Measurements from ENCODE around the gene SLC39A7.

The SLC39A7 gene

DNA sequence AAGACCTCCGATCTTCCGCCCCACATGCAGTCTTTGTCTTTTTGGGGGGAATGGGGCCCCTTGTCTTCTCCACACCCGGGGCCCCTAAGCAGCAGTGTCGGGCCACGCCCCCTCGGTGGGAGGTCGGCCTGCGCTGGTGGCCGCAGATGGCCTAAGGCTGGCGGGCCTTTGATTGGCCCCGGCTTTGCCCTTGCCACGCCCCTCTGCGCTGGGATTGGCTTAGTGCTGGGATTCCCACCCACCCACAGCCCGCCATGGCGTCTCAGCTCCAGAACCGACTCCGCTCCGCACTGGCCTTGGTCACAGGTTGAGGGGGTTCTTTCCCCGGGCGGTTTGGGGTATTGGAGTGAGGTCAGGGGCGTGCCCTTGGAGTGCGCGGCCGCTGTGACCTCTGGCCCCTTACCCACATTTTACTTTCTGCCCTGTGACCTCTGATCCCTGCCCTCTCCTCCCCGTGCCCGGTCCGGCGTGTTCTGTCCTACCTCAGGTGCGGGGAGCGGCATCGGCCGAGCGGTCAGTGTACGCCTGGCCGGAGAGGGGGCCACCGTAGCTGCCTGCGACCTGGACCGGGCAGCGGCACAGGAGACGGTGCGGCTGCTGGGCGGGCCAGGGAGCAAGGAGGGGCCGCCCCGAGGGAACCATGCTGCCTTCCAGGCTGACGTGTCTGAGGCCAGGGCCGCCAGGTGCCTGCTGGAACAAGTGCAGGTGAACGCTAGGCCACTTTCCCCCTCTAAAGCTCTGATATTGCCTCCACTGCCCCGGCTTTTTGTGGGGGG is 3.9 kb downstream of the SLC39A7 start, which contains the start of gene HSD17B8:
TSS of gene HSD17B8 (plus strand) at position 241 of the 776 bp plus-strand sequence. CDS start at position 255, 14 bp downstream.
- Histone ChIP-seq H4K8ac (ENCODE audit: low read depth, low read length) (no peak within 1 kb of the TSS), H2AK5ac (ENCODE audit: low read length) (no peak within 1 kb of the TSS), H3K9ac (ENCODE audit: low read length) (peak within 1 kb of the TSS; percentile 86), H3K36me3 (ENCODE audit: control insufficient read depth, insufficient read depth, low read length) (peaks cover 12% of the 10 kb centered on the region), H3K27me3 (ENCODE audit: insufficient read depth, low read length, poor library complexity) (no peaks in the 10 kb centered on the region), H3K27ac (ENCODE audit: low read depth, low read length) (no peak within 1 kb of the TSS), H3K4me1 (ENCODE audit: control insufficient read depth, low read depth, low read length) (peaks cover 15% of the 10 kb centered on the region), H3K79me1 (ENCODE audit: low read length) (peaks cover 22% of the 10 kb centered on the region), H3K18ac (ENCODE audit: low read length) (no peak within 1 kb of the TSS), H4K5ac (ENCODE audit: low read length) (no peak within 1 kb of the TSS), H3K23ac (ENCODE audit: low read length) (peak within 1 kb of the TSS; percentile 37), H3K56ac (ENCODE audit: low read length) (peak within 1 kb of the TSS; percentile 92), H2BK15ac (replicated peaks; ENCODE audit: low read depth) (no peak within 1 kb of the TSS), H3K4ac (ENCODE audit: low read depth, low read length) (no peak within 1 kb of the TSS), H2BK5ac (ENCODE audit: low read length) (peak within 1 kb of the TSS; percentile 37), H2BK120ac (ENCODE audit: low read depth, low read length) (no peak within 1 kb of the TSS), H3K4me3 (ENCODE audit: low read length) (peak within 1 kb of the TSS; percentile 85), H3K4me2 (ENCODE audit: low read length) (peak within 1 kb of the TSS; percentile 77), H3K79me2 (ENCODE audit: control insufficient read depth, insufficient read depth, low read length) (peaks cover 19% of the 10 kb centered on the region)
- peak; percentile 95 for DNase-seq
- WGBS (ENCODE audit: extremely low coverage, insufficient coverage, low lambda C conversion rate) = no CpG with 5 or more reads among the region's 48 CpGs

DNA sequence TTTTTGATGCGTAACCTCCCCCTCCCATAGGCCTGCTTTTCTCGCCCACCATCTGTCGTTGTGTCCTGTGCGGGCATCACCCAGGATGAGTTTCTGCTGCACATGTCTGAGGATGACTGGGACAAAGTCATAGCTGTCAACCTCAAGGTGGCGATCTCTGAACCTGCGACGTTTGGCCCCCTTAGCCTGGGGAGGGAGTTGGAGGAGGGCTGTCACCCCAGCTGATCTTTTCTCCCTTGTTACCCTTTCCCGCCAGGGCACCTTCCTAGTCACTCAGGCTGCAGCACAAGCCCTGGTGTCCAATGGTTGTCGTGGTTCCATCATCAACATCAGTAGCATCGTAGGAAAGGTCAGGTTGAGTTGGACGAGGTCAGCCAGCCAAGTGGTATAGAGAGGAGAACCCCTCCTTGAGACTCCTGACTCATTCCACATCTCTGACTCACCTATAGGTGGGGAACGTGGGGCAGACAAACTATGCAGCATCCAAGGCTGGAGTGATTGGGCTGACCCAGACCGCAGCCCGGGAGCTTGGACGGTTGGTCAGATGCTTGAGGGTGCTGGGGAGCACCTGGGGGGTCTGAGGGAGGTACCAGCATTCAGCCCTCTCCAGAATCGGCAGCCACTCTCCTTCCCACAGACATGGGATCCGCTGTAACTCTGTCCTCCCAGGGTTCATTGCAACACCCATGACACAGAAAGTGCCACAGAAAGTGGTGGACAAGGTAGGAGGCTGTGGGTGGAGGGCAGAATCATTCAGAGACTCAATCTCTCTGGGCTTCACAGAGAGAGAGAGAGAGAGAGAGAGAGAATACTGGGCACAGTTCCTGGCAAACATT is 4.7 kb downstream of the SLC39A7 start:
- Histone ChIP-seq H4K8ac (ENCODE audit: low read depth, low read length) (no peak overlapping the region), H3K23ac (ENCODE audit: low read length) (no peak overlapping the region), H4K5ac (ENCODE audit: low read length) (no peak overlapping the region), H2BK120ac (ENCODE audit: low read depth, low read length) (no peak overlapping the region), H3K4me3 (ENCODE audit: low read length) (no peak overlapping the region), H3K4ac (ENCODE audit: low read depth, low read length) (no peak overlapping the region), H3K27ac (ENCODE audit: low read depth, low read length) (no peak overlapping the region), H3K27me3 (ENCODE audit: insufficient read depth, low read length, poor library complexity) (no peaks in the 10 kb centered on the region), H3K4me1 (ENCODE audit: control insufficient read depth, low read depth, low read length) (peaks cover 15% of the 10 kb centered on the region), H3K56ac (ENCODE audit: low read length) (peak overlapping the region; percentile 92), H2BK5ac (ENCODE audit: low read length) (no peak overlapping the region), H3K36me3 (ENCODE audit: control insufficient read depth, insufficient read depth, low read length) (peaks cover 12% of the 10 kb centered on the region), H2BK15ac (replicated peaks; ENCODE audit: low read depth) (no peak overlapping the region), H3K79me1 (ENCODE audit: low read length) (peaks cover 23% of the 10 kb centered on the region), H3K4me2 (ENCODE audit: low read length) (peak overlapping the region; percentile 77), H3K18ac (ENCODE audit: low read length) (no peak overlapping the region), H3K79me2 (ENCODE audit: control insufficient read depth, insufficient read depth, low read length) (peaks cover 19% of the 10 kb centered on the region), H2AK5ac (ENCODE audit: low read length) (no peak overlapping the region), H3K9ac (ENCODE audit: low read length) (peak overlapping the region; percentile 86)
- DNase-seq = peak; percentile 86
- no CpG with 5 or more reads among the region's 17 CpGs for WGBS (ENCODE audit: extremely low coverage, insufficient coverage, low lambda C conversion rate)

DNA sequence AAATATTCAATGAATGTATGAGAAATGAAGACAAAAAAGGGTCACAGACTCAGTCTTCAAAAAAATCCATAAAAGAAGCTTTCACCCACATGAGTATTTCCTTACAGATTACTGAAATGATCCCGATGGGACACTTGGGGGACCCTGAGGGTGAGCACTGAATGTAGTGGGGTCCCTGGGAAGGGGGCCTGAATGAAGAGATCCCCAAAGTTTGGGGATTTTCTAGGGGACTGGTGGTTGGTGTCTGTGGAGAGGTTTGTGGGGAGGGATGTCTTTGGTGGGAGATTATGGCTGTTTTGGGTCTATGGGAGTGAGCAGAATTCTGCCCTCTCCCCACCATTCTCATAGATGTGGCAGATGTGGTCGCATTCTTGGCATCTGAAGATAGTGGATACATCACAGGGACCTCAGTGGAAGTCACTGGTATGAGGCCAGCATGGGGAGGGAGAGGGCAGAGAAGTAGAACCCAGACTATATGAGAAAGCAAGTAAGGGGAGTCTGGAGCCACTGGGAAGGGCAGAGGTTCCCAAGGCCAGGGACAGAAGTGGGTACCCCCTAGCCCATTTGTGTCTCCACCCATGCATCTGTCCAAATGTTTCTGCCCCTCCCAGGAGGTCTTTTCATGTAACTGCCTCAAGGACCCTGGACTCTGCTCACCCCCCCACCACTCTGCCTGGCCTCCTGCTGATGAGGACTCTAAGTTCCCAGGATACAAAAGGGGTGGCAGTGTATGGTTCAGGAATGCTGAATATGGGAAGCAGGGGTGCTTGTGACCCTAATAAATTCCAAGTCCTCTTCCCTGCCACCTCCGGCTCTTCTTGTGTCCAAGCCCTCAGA is 5.6 kb downstream of the SLC39A7 start:
- Histone ChIP-seq H4K5ac (ENCODE audit: low read length) (no peak overlapping the region), H3K4me1 (ENCODE audit: control insufficient read depth, low read depth, low read length) (peaks cover 15% of the 10 kb centered on the region), H3K56ac (ENCODE audit: low read length) (no peak overlapping the region), H3K27me3 (ENCODE audit: insufficient read depth, low read length, poor library complexity) (no peaks in the 10 kb centered on the region), H3K79me2 (ENCODE audit: control insufficient read depth, insufficient read depth, low read length) (peaks cover 14% of the 10 kb centered on the region), H3K23ac (ENCODE audit: low read length) (peak overlapping the region; percentile 60), H2BK120ac (ENCODE audit: low read depth, low read length) (no peak overlapping the region), H3K27ac (ENCODE audit: low read depth, low read length) (no peak overlapping the region), H3K79me1 (ENCODE audit: low read length) (peaks cover 21% of the 10 kb centered on the region), H3K36me3 (ENCODE audit: control insufficient read depth, insufficient read depth, low read length) (peaks cover 12% of the 10 kb centered on the region), H3K4me2 (ENCODE audit: low read length) (no peak overlapping the region), H3K4ac (ENCODE audit: low read depth, low read length) (no peak overlapping the region), H3K9ac (ENCODE audit: low read length) (no peak overlapping the region), H3K18ac (ENCODE audit: low read length) (no peak overlapping the region), H2BK15ac (replicated peaks; ENCODE audit: low read depth) (no peak overlapping the region), H4K8ac (ENCODE audit: low read depth, low read length) (no peak overlapping the region), H2BK5ac (ENCODE audit: low read length) (no peak overlapping the region), H2AK5ac (ENCODE audit: low read length) (no peak overlapping the region), H3K4me3 (ENCODE audit: low read length) (no peak overlapping the region)
- no CpG with 5 or more reads among the region's 3 CpGs for WGBS (ENCODE audit: extremely low coverage, insufficient coverage, low lambda C conversion rate)
- DNase-seq = no peak

DNA sequence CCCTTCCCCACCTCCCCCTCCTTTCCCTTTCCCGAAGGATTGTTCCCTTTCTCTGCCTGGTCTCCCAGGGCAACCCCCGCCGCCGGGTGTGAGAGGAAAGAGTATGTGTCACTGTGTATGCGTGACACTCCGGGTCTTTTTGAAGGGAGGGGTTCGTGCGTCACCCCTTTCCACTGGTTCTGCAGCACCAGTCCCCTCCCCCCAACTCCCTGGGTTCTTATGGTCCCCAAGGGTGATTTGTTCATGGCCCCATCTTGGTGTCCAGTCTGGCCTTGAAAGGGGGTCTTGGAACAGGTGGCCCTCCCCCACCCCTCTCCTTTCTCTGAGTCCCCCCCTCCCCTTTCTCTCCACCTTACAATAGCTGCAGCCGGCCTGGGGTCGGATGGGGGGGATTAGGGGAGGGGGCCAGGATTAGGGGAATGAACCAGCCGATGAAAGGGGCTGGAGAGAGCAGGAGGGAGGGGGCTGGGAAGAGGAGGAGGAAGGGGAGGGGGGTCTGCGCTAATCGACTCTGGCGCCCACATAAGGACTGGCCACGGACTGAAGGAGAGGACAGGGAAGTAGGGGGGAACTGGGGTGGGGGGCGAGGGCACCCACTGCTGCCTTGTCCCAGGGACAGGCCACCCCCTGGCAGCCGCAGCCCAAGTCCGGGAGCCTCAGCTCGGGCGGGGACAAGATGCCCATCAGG is 6.3 kb downstream of the SLC39A7 start:
- no CpG with 5 or more reads among the region's 20 CpGs for WGBS (ENCODE audit: extremely low coverage, insufficient coverage, low lambda C conversion rate)
- H4K8ac ChIP-seq (ENCODE audit: low read depth, low read length) = no peak overlapping the region
- no peak overlapping the region for H2BK5ac ChIP-seq (ENCODE audit: low read length)
- H3K4me1 ChIP-seq (ENCODE audit: control insufficient read depth, low read depth, low read length) = peaks cover 7% of the 10 kb centered on the region
- no peak overlapping the region for H2AK5ac ChIP-seq (ENCODE audit: low read length)
- H3K79me2 ChIP-seq (ENCODE audit: control insufficient read depth, insufficient read depth, low read length) = peaks cover 7% of the 10 kb centered on the region
- H3K18ac ChIP-seq (ENCODE audit: low read length) = peak overlapping the region; percentile 9
- no peak overlapping the region for H3K4ac ChIP-seq (ENCODE audit: low read depth, low read length)
- peaks cover 14% of the 10 kb centered on the region for H3K79me1 ChIP-seq (ENCODE audit: low read length)
- no peak overlapping the region for H2BK120ac ChIP-seq (ENCODE audit: low read depth, low read length)
- H3K27ac ChIP-seq (ENCODE audit: low read depth, low read length) = no peak overlapping the region
- DNase-seq = peak; percentile 63
- no peak overlapping the region for H3K4me3 ChIP-seq (ENCODE audit: low read length)
- peaks cover 12% of the 10 kb centered on the region for H3K36me3 ChIP-seq (ENCODE audit: control insufficient read depth, insufficient read depth, low read length)
- no peak overlapping the region for H4K5ac ChIP-seq (ENCODE audit: low read length)
- no peak overlapping the region for H3K23ac ChIP-seq (ENCODE audit: low read length)
- H3K27me3 ChIP-seq (ENCODE audit: insufficient read depth, low read length, poor library complexity) = no peaks in the 10 kb centered on the region
- peak overlapping the region; percentile 99 for H3K4me2 ChIP-seq (ENCODE audit: low read length)
- H3K56ac ChIP-seq (ENCODE audit: low read length) = peak overlapping the region; percentile 96
- no peak overlapping the region for H2BK15ac ChIP-seq (replicated peaks; ENCODE audit: low read depth)
- peak overlapping the region; percentile 86 for H3K9ac ChIP-seq (ENCODE audit: low read length)

DNA sequence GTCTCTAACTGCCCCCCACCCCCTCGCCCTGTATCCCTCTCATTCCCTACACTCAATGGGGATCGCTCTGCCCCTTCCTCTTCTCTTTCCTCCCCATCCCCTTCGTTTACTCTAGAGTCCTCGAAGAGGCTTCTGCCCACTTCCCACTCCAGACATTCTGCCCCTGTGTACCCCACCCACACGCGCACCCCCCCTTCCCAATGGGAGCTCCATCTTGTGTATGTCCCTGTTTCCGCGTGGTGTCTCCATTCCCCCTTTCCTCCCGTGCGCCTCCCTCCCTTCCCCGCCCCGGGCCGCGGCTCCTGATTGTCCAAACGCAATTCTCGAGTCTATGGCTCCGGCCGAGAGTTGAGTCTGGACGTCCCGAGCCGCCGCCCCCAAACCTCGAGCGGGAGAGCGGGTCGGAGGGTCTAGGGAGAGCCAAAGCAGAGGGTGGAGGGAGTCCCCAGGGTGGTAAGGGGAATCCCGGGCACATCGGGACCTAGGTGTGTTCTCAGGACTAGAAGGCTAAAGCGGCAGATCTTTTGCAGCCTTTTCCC is 7.0 kb downstream of the SLC39A7 start:
- Histone ChIP-seq H3K23ac (ENCODE audit: low read length) (no peak overlapping the region), H3K79me1 (ENCODE audit: low read length) (peaks cover 7% of the 10 kb centered on the region), H3K79me2 (ENCODE audit: control insufficient read depth, insufficient read depth, low read length) (peaks cover 1% of the 10 kb centered on the region), H2BK5ac (ENCODE audit: low read length) (no peak overlapping the region), H3K9ac (ENCODE audit: low read length) (peak overlapping the region; percentile 86), H3K27me3 (ENCODE audit: insufficient read depth, low read length, poor library complexity) (no peaks in the 10 kb centered on the region), H4K5ac (ENCODE audit: low read length) (no peak overlapping the region), H3K27ac (ENCODE audit: low read depth, low read length) (no peak overlapping the region), H3K4me1 (ENCODE audit: control insufficient read depth, low read depth, low read length) (peaks cover 4% of the 10 kb centered on the region), H3K56ac (ENCODE audit: low read length) (peak overlapping the region; percentile 96), H3K4me3 (ENCODE audit: low read length) (peak overlapping the region; percentile 81), H3K18ac (ENCODE audit: low read length) (peak overlapping the region; percentile 84), H2BK15ac (replicated peaks; ENCODE audit: low read depth) (no peak overlapping the region), H3K4me2 (ENCODE audit: low read length) (peak overlapping the region; percentile 99), H2AK5ac (ENCODE audit: low read length) (no peak overlapping the region), H2BK120ac (ENCODE audit: low read depth, low read length) (no peak overlapping the region), H3K36me3 (ENCODE audit: control insufficient read depth, insufficient read depth, low read length) (peaks cover 8% of the 10 kb centered on the region), H3K4ac (ENCODE audit: low read depth, low read length) (peak overlapping the region; percentile 66), H4K8ac (ENCODE audit: low read depth, low read length) (peak overlapping the region; percentile 3)
- no CpG with 5 or more reads among the region's 29 CpGs for WGBS (ENCODE audit: extremely low coverage, insufficient coverage, low lambda C conversion rate)
- no peak for DNase-seq
